Prostate gland (tissue), 2 donors: ENCODE measurements around the gene CFDP1. TPM values are rescaled to one million over a fixed set of nuclear protein-coding genes. Genes with fewer than 3 reads are reported as not detected.

Source experiments
- DNase-seq: peaks from one replicate; pipeline ENCODE4 v3.0.0-alpha.2; 2019; ENCODE audit warnings: low spot score
- H3K27ac ChIP-seq, 2 donors: fragments of 200-600 bp; sonication (generic); 2 replicates each; pipeline ENCODE4 v1.5.1; 2017 to 2019
- H3K27me3 ChIP-seq: fragments of 200-600 bp; sonication (generic); replicated peaks from 2 replicates; pipeline ENCODE4 v1.5.1; 2019; ENCODE audit not compliant: insufficient read depth
- H3K36me3 ChIP-seq, 2 donors: fragments of 200-600 bp; sonication (generic); 1 replicate in 1 of 2; 2 replicates in 1 of 2; pipeline versions ENCODE4 v1.5.1 to v1.8.1; 2017 to 2019
- H3K4me1 ChIP-seq: fragments of 200-600 bp; sonication (generic); replicated peaks from 2 replicates; pipeline ENCODE4 v1.5.1; 2019
- H3K4me3 ChIP-seq, 2 donors: fragments of 200-600 bp; sonication (generic); 2 replicates each; pipeline ENCODE4 v1.5.1; 2017 to 2019
- H3K9me3 ChIP-seq: fragments of 200-600 bp; sonication (generic); 2 replicates; pipeline ENCODE4 v1.5.1; 2017
- CTCF ChIP-seq, 4 experiments: fragments of 200-600 bp in 2 of 4; fragments of 450-650 bp in 2 of 4; sonication (generic) in 2 of 4; IDR thresholded peaks; 1 replicate in 3 of 4; 2 replicates in 1 of 4; pipeline ENCODE4 v1.5.1; 2016 to 2019; ENCODE audit warnings: antibody characterized with exemption in 4 of 4, mild to moderate bottlenecking in 2 of 4, moderate library complexity in 2 of 4
- POLR2A ChIP-seq: fragments of 450-650 bp; IDR thresholded peaks from one replicate; pipeline ENCODE4 v1.6.1; 2016; ENCODE audit warnings: antibody characterized with exemption, mild to moderate bottlenecking
- POLR2AphosphoS5 ChIP-seq: sonication (generic); formaldehyde crosslinking; IDR thresholded peaks from one replicate; pipeline ENCODE4 v1.6.1; 2017; ENCODE audit warnings: antibody characterized with exemption
- WGBS: methylation state at CpG from one replicate; pipeline ENCODE4 v1.1.5; 2018; 5-methylcytosine and 5-hydroxymethylcytosine counted together
- intact Hi-C: fragments of 100-400 bp; cut with DNase I; formaldehyde crosslinking; loops from one replicate; pipeline ENCODE4 v1.14.2; 2022
- total RNA-seq, 2 donors: library from RNA; depleted of rRNA; stranded (reverse); fragments of >200 nt; gene quantifications; one replicate each; pipeline ENCODE4 v1.1.0, GENCODE V29; 2016

CFDP1 gene
- total RNA-seq, 2 donors from 2014 or later = 67.9 to 101 TPM

- Histone ChIP-seq H3K27me3 (no peaks in the 10 kb centered on the region), H3K36me3 (no peaks in the 10 kb centered on the region), H3K4me3 (no peak overlapping the region), H3K9me3 (no peaks in the 10 kb centered on the region), H3K27ac (no peak overlapping the region), H3K4me1 (peaks cover 38% of the 10 kb centered on the region)
- WGBS = 77% methylated on average over 17 of the region's 17 CpGs
- TF ChIP-seq CTCF (IDR thresholded peaks at IDR 0.05) (no peak), POLR2A (no peak), POLR2AphosphoS5 (no peak)
- no peak for DNase-seq
- intact Hi-C loops = no loop called here
Observed at GRCh38 chr16:75248536-75249380, 184.5 kb downstream of the CFDP1 start.

GRCh38 chr16:75248142-75248535 is 185.2 kb downstream of the CFDP1 start:
- DNase-seq = no peak
- H3K27me3 ChIP-seq = no peaks in the 10 kb centered on the region
- peaks cover 35% of the 10 kb centered on the region for H3K4me1 ChIP-seq
- H3K4me3 ChIP-seq = no peak overlapping the region
- intact Hi-C loops = no loop called here
- TF ChIP-seq POLR2AphosphoS5 = no peak
- H3K9me3 ChIP-seq = no peaks in the 10 kb centered on the region
- H3K27ac ChIP-seq = no peak overlapping the region
- 60% methylated on average over 13 of the region's 13 CpGs for WGBS
- no peaks in the 10 kb centered on the region for H3K36me3 ChIP-seq

GRCh38 chr16:75247249-75247648 is 186.1 kb downstream of the CFDP1 start:
- Histone ChIP-seq H3K9me3 (no peaks in the 10 kb centered on the region), H3K36me3 (peaks cover 0 to 5% of the 10 kb centered on the region in 2 donors), H3K4me1 (peaks cover 33% of the 10 kb centered on the region), H3K4me3 (no peak overlapping the region), H3K27ac (peak overlapping the region in 1 of 2 donors; percentile 85), H3K27me3 (no peaks in the 10 kb centered on the region)
- DNase-seq = no peak
- TF ChIP-seq POLR2A (no peak), CTCF (IDR thresholded peaks at IDR 0.05) (no peak), POLR2AphosphoS5 (no peak)
- WGBS = 87% methylated on average over 13 of the region's 13 CpGs
- intact Hi-C loops = no loop called here

GRCh38 chr16:75246504-75247205 is 186.6 kb downstream of the CFDP1 start:
- DNase-seq = no peak
- Histone ChIP-seq H3K27ac (peak overlapping the region; percentile 85 to 89), H3K4me3 (no peak overlapping the region), H3K27me3 (no peaks in the 10 kb centered on the region), H3K4me1 (peaks cover 33% of the 10 kb centered on the region), H3K36me3 (peaks cover 0 to 8% of the 10 kb centered on the region in 2 donors), H3K9me3 (no peaks in the 10 kb centered on the region)
- intact Hi-C loops = no loop called here
- WGBS = 73% methylated on average over 12 of the region's 12 CpGs
- TF ChIP-seq POLR2AphosphoS5 (no peak), POLR2A (no peak), CTCF (IDR thresholded peaks at IDR 0.05) (no peak)

- intact Hi-C loops = no loop called here
- no peak overlapping the region for H3K4me3 ChIP-seq
Observed at GRCh38 chr16:75244844-75245758, 188.2 kb downstream of the CFDP1 start.

More at GRCh38 chr16:75244844-75245758, 188.2 kb downstream of the CFDP1 start:
- Histone ChIP-seq H3K9me3 (no peaks in the 10 kb centered on the region), H3K4me1 (peaks cover 33% of the 10 kb centered on the region), H3K36me3 (peaks cover 0 to 8% of the 10 kb centered on the region in 2 donors), H3K27me3 (no peaks in the 10 kb centered on the region), H3K27ac (peak overlapping the region; percentile 85 to 89)
- peak; percentile 68 for DNase-seq
- TF ChIP-seq POLR2A (peak; percentile 68), CTCF (IDR thresholded peaks at IDR 0.05) (no peak), POLR2AphosphoS5 (peak; percentile 63)
- WGBS = 15% methylated on average over 25 of the region's 25 CpGs
